Activated T-helper 1 cell treated with anti-CD3 and anti-CD28 coated beads, Interleukin-2, amount 50 U/mL, for 16 hours (primary cell): ENCODE data around the gene TEX261.

Experiments used
- DNase-seq, 2 donors: peaks; one replicate each; pipeline ENCODE4 v3.0.0-alpha.2; 2020; ENCODE audit warnings: low read depth in 1 of 2, low spot score in 1 of 2

Gene TEX261

GRCh38 chr2:70982971-70983370, 11.7 kb downstream of the TEX261 start:
- no peak for DNase-seq

GRCh38 chr2:70981866-70982810, 12.5 kb downstream of the TEX261 start:
- DNase-seq = no peak

GRCh38 chr2:70981421-70981820, 13.3 kb downstream of the TEX261 start:
- DNase-seq = no peak

GRCh38 chr2:70979626-70980025, 15.0 kb downstream of the TEX261 start:
- no peak for DNase-seq

- DNase-seq = no peak
Measured at GRCh38 chr2:70979180-70979488, 15.5 kb downstream of the TEX261 start.

GRCh38 chr2:70978341-70979179, 16.1 kb downstream of the TEX261 start, which contains the start of gene ANKRD53:
TSS of gene ANKRD53 (plus strand) at chr2:70978630. CDS start at chr2:70978646, 16 bp downstream.
- peak in 1 of 2 donors; percentile 15 for DNase-seq

GRCh38 chr2:70977605-70978205, 17.0 kb downstream of the TEX261 start:
- DNase-seq = no peak

- no peak for DNase-seq
Measured at GRCh38 chr2:70975237-70975636, 19.4 kb downstream of the TEX261 start.

GRCh38 chr2:70974592-70974991, 20.1 kb downstream of the TEX261 start:
- DNase-seq = no peak

- DNase-seq = no peak
Measured at GRCh38 chr2:70967189-70967588, 27.5 kb downstream of the TEX261 start.

GRCh38 chr2:70966681-70967080, 28.0 kb downstream of the TEX261 start:
- DNase-seq = no peak

GRCh38 chr2:70965506-70965905, 29.2 kb downstream of the TEX261 start:
- DNase-seq = no peak

GRCh38 chr2:70964596-70965386, 29.9 kb downstream of the TEX261 start:
- peak; percentile 73 to 75 for DNase-seq

- DNase-seq = no peak
Measured at GRCh38 chr2:70964133-70964532, 30.5 kb downstream of the TEX261 start.

- DNase-seq = no peak
Measured at GRCh38 chr2:70962885-70963878, 31.5 kb downstream of the TEX261 start.

- no peak for DNase-seq
Measured at GRCh38 chr2:70962211-70962884, 32.3 kb downstream of the TEX261 start.

- DNase-seq = no peak
Measured at GRCh38 chr2:70961648-70961994, 33.1 kb downstream of the TEX261 start.

GRCh38 chr2:70960833-70961647, 33.6 kb downstream of the TEX261 start:
- no peak for DNase-seq
